ENCODE measurements around the gene PWWP2B. TPM values are rescaled to one million over a fixed set of nuclear protein-coding genes. Genes with fewer than 3 reads are reported as not detected.

PWWP2B gene
- total and polyA plus RNA-seq, 9 of the 15 experiments (the other 6 are each of a cell fraction or from before 2014, with no cell fraction given): 0.07 to 9.2 (median 1.6) TPM; not detected in 1

GRCh38 chr10:132433671-132434340, 36.8 kb downstream of the PWWP2B start:
- DNase-seq (ENCODE audit: extremely low read depth in 1 of 4, low spot score in 3 of 4) (no peak), ATAC-seq (no peak), FAIRE-seq (no peak)
- intact Hi-C loops (cut with micrococcal nuclease) (no loop called here), in situ Hi-C loops (cut with MboI) (no loop called here)
- peak overlapping the region; percentile 60; the same call in 2 of the 3 replicates for H3K27ac ChIP-seq (ENCODE audit: extremely low read depth, low read depth, low read length)
- peak overlapping the region; percentile 96 for H2AFZ ChIP-seq (ENCODE audit: low read depth, low read length)
- no peaks in the 10 kb centered on the region for H3K79me2 ChIP-seq (ENCODE audit: control insufficient read depth, insufficient read depth, low read length)
- ChIA-PET POLR2A (no interaction called here), CTCF (ENCODE audit: low intra/inter-chr PET ratio) (no interaction called here)
- TF ChIP-seq CHD7 (IDR thresholded peaks at IDR 0.05; ENCODE audit: low read depth, low read length) (no peak), RBFOX2 (IDR thresholded peaks at IDR 0.05; ENCODE audit: low read depth, low read length) (no peak), ZNF354B (CRISPR knock-in tag; IDR thresholded peaks at IDR 0.05) (no peak)
- 82% methylated on average over 15 of the region's 21 CpGs for WGBS (ENCODE audit: insufficient coverage, low coverage, missing lambda C conversion rate)
- no peaks in the 10 kb centered on the region for H4K20me1 ChIP-seq (replicated peaks; ENCODE audit: control insufficient read depth, insufficient read depth, low read length)
- no peak overlapping the region for H3K9ac ChIP-seq (ENCODE audit: insufficient read depth in 1 of 2, low read depth in 2 of 2, low read length in 2 of 2)
- BruUV-seq (replicated peaks): no TSS peak
- no peaks in the 10 kb centered on the region for H3K9me1 ChIP-seq (ENCODE audit: control insufficient read depth, insufficient read depth, low read length)
- no peaks in the 10 kb centered on the region for H3K27me3 ChIP-seq (ENCODE audit: control insufficient read depth in 2 of 2, insufficient read depth in 2 of 2, low read length in 2 of 2)
- H3K4me2 ChIP-seq (ENCODE audit: insufficient read depth, low read length): peak overlapping the region; percentile 55
- no peaks in the 10 kb centered on the region for H3K9me3 ChIP-seq (replicated peaks; ENCODE audit: control insufficient read depth, insufficient read depth, low read depth, low read length)
- no peak overlapping the region for H3K4me3 ChIP-seq
- no peaks in the 10 kb centered on the region for H3K36me3 ChIP-seq (ENCODE audit: control insufficient read depth, insufficient read depth, low read length)
- peaks cover 0 to 34% of the 10 kb centered on the region in 2 experiments; a peak in 2 of 5 replicates for H3K4me1 ChIP-seq (replicated peaks in 1 of 2; ENCODE audit: control insufficient read depth in 2 of 2, insufficient read depth in 2 of 2, low read length in 2 of 2)

All from K562 (cell line).